Left cardiac atrium (tissue), 4 donors: Measurements from ENCODE around the gene MAPK14. TPM values are rescaled to one million over a fixed set of nuclear protein-coding genes. Genes with fewer than 3 reads are reported as not detected.
A peak's percentile ranks its signal among the peaks of the same experiment; 100 is the strongest.
"Not testable (repeated sequence)": the region's sequence is repeated elsewhere in the genome, so short reads cannot be mapped to it uniquely, and the experiment has no call there.

Source experiments
- ATAC-seq, 2 donors: fragments of 200-7000 bp; cut with Tn5 transposase; one replicate each; pipeline ENCODE4 v1.9.1; 2020; ENCODE audit warnings: mild to moderate bottlenecking in 2 of 2, moderate library complexity in 2 of 2
- DNase-seq: peaks from one replicate; pipeline ENCODE4 v3.0.0-alpha.2; 2020
- intact Hi-C, 2 donors: fragments of 100-400 bp; cut with DNase I; formaldehyde crosslinking; loops; one replicate each; pipeline versions ENCODE4 v1.14.1 to v1.15.1; 2022 to 2023
- total RNA-seq, 2 donors: library from RNA; stranded (reverse); fragmentation: NEBNext Ultra II Directional; extraction: Animal tissue kit (Norgen Biotek cat#: 25700); gene quantifications; one replicate each; pipeline ENCODE4 v1.2.1, GENCODE V29; 2021
- donor health status: DM: no; HTN: yes; CAD: no.
- donor health status: DM: no; HTN: yes; CAD: no; lungs with severe emphysema.
- donor health status: DM: yes; HTN: yes; CAD: no.
- donor health status: Dilated cardiomyopathy.

The MAPK14 gene
- total RNA-seq, 2 donors from 2014 or later: 36.1 to 38.4 TPM

- intact Hi-C loops, ATAC-seq, DNase-seq: not testable (repeated sequence)
Measured at GRCh38 chr6:36033144-36033543, 5.5 kb downstream of the MAPK14 start.

- intact Hi-C loops: no loop called here
- no peak for DNase-seq
- ATAC-seq: peak in 1 of 2 donors; percentile 36
Measured at GRCh38 chr6:36033935-36034334, 6.3 kb downstream of the MAPK14 start.

DNA sequence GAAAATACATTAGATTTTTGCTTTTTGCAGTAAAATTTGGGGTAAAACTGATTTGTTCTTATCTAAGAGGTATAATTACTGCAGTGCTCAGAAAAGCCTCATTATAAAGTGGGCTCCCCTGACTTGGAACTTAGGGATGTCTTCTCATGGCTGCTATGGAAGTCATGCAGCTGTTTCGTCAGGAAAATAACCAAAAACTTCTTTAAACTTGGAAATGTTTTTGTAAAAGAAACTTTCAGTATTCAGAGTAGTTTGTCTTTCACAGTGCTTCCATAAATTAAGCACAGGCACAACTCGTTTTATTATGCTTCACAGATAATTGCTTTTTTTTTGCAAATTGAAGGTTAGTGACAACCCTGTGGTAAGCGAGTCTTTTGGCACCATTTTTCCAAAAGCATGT is 6.8 kb downstream of the MAPK14 start:
- intact Hi-C loops: no loop called here
- ATAC-seq (no peak), DNase-seq (no peak)

GRCh38 chr6:36035225-36035624 is 7.6 kb downstream of the MAPK14 start:
- ATAC-seq: no peak
- no peak for DNase-seq
- intact Hi-C loops: no loop called here

- DNase-seq (no peak), ATAC-seq (peak; percentile 66 to 82)
- intact Hi-C loops: no loop called here
Measured at GRCh38 chr6:36038120-36038876, 10.7 kb downstream of the MAPK14 start.

DNA sequence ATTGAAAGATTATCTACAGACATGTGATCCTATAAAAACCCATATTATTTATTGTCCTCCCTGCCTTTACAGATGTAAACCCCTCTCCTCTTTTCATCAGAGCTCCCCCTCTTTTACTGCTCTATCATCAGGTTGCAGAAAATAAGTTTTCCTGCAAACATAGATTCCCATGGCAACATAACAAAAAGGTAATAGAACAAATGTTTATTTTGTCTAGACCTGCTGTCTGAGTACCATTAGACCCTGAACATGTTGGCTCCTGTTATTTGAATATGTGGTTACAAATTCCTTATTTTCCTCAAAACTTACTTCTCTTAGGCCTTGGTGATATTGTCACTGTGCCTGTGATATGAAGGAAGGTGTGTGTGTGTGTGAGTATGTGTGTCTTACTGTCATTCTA is 11.5 kb downstream of the MAPK14 start:
- no peak for ATAC-seq
- DNase-seq: no peak
- intact Hi-C loops: no loop called here

DNA sequence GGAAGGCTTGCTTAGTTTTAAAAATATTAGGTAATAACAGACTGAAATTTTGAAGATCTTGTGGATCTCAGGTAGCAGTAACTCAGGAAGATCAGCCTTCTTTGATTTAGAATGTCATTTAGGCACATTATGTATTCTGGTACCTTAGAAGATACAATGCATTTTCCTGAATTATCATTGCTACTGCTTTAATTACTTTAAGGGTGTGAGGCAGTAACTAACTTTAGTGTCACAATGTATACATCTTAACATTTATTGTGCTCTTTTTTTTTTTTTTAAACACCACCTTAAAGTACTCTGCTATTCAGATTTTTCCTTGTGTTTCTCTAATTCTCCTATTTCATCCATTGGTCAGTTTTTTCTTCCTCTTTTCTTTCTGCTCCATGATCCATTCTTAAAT is 13.3 kb downstream of the MAPK14 start:
- intact Hi-C loops: no loop called here
- ATAC-seq: no peak
- no peak for DNase-seq

GRCh38 chr6:36042618-36043260 is 15.1 kb downstream of the MAPK14 start:
- ATAC-seq (no peak), DNase-seq (no peak)
- intact Hi-C loops: no loop called here

DNA sequence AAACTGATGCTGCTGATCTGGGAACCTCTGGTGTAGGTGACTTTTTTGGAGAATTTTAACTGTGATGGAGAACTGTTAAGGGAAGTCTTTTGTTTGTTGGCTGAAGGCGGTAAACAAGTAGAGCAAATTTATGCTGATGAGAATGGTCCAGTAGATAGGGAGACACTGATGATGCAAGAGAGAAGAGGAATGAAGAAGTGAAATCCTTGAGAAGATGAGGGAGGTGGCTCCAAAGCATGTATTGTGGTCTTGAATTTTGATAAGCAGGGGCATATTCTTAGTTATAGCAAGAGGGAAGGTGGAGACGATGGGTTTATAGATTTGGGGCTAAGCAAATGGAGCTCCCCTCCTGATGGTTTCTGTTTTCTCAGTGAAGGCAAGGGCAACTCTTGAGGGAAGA is 22.0 kb downstream of the MAPK14 start:
- intact Hi-C loops: no loop called here
- DNase-seq: no peak
- ATAC-seq: no peak

- ATAC-seq (no peak), DNase-seq (no peak)
- intact Hi-C loops: no loop called here
Measured at GRCh38 chr6:36050305-36050704, 22.7 kb downstream of the MAPK14 start.

GRCh38 chr6:36050947-36051710 is 23.5 kb downstream of the MAPK14 start:
- ATAC-seq: no peak
- intact Hi-C loops: no loop called here

GRCh38 chr6:36052097-36052496 is 24.5 kb downstream of the MAPK14 start:
- DNase-seq (no peak), ATAC-seq (peak; percentile 30 to 37)
- intact Hi-C loops: no loop called here

More at GRCh38 chr6:36050947-36051710, 23.5 kb downstream of the MAPK14 start:
- DNase-seq: no peak

DNA sequence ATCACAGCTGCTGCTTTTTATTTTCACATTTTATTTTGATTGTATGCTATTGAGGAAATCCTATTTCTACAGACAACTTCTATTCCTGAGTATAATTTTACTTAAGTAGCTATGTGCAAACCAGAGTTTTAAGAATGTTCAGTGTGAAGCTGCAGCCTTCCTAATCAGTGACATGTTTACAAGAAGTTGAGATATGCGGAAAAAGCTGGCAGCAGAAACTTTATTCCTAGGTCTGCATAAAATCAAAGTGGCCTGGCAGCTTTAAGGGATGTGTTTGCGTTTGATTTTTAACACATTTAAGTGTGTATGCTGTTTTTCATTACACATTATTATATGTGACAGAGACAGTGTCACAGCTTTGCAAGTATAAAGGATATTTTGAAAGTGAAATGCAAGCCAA is 26.3 kb downstream of the MAPK14 start:
- DNase-seq (no peak), ATAC-seq (no peak)
- intact Hi-C loops: no loop called here

DNA sequence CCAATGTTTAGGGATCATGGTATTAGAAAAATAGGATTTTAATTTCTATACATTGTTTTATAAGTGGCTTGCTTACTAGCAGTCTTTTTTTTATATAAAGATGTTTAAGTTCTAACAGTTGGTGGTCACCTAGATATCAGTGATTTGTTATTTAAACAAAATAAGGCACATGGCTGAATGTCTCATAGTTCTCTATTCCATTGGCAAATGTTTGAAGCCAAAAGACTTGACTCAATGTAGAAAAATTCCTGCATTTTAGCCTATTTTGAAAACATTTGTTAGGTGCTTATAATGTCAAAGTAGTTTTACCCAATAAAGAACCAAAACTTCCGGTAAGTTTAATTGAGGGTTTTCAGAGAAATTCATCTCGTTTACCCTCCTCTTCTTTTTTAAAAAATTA is 26.8 kb downstream of the MAPK14 start:
- intact Hi-C loops: no loop called here
- DNase-seq (no peak), ATAC-seq (no peak)

DNA sequence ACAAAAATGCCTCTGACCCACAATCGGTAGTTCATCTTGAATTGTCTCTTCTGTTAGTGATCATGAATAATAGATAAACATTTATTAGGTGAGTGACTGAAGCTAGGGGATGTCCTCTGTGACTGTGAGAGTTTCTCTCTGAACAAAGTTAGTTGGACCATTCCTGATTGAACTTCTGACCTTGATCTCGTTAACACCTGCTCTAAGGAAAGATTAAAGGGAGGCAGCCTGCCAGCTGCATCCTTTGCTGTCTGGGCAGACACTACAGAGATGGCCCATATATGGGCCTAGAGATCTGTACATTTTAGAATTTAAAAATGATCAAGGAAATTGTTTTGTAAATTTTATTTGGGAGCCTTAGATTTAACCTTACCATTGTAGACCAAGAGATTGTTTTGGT is 27.3 kb downstream of the MAPK14 start:
- intact Hi-C loops: no loop called here

GRCh38 chr6:36056178-36056577 is 28.6 kb downstream of the MAPK14 start:
- intact Hi-C loops: no loop called here
- ATAC-seq (no peak), DNase-seq (no peak)

More for the DNA sequence above, 27.3 kb downstream of the MAPK14 start:
- no peak for DNase-seq
- no peak for ATAC-seq

DNA sequence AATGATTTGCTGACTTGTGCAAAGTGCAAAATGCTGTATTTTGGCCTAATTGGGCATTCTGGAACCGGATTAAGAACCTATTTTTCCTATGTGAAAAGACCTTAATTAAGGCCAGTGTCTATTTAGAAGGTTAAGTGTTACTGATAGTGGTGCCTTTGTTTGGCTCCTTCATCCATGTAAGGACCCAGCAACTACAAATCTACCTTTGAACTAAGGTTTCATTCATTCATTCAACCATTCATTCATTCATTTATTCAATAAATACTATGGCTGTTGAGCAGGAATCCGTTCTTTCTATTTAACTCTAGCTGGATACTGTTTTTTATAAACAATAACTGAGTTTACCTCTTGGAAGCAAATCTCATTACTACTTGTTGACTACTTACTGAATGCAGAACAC is 33.6 kb downstream of the MAPK14 start:
- intact Hi-C loops: no loop called here
- DNase-seq (no peak), ATAC-seq (no peak)

- ATAC-seq (no peak), DNase-seq (no peak)
- intact Hi-C loops: no loop called here
Measured at GRCh38 chr6:36062247-36062646, 34.6 kb downstream of the MAPK14 start.

- ATAC-seq (no peak), DNase-seq (no peak)
- intact Hi-C loops: no loop called here
Measured at GRCh38 chr6:36063318-36064060, 35.9 kb downstream of the MAPK14 start.
